HG02642 (cell line): ENCODE data around the gene WDR20.
"Not testable (repeated sequence)": the region's sequence is repeated elsewhere in the genome, so short reads cannot be mapped to it uniquely, and the experiment has no call there.

ENCODE experiments used
- ATAC-seq: cut with Tn5 transposase; IDR thresholded peaks from one replicate; pipeline ENCODE4 v1.9.1; 2021; ENCODE audit warnings: mild to moderate bottlenecking; ENCODE audit not compliant: unreplicated experiment, poor library complexity

The WDR20 gene

GRCh38 chr14:102139286-102140026 is at the start of gene WDR20:
TSS of gene WDR20 (plus strand) at chr14:102139897. CDS start at chr14:102139924, 27 bp downstream.
- ATAC-seq: peak; percentile 97

- ATAC-seq: no peak
Observed at GRCh38 chr14:102090713-102091112, 49.0 kb upstream of the WDR20 start.

- ATAC-seq: no peak
Observed at GRCh38 chr14:102092806-102093205, 46.9 kb upstream of the WDR20 start.

- no peak for ATAC-seq
Observed at GRCh38 chr14:102094101-102094500, 45.6 kb upstream of the WDR20 start.

GRCh38 chr14:102095231-102095870 is 44.3 kb upstream of the WDR20 start:
- no peak for ATAC-seq

GRCh38 chr14:102095871-102096568 is 43.7 kb upstream of the WDR20 start:
- ATAC-seq: no peak

- ATAC-seq: no peak
Observed at GRCh38 chr14:102096569-102097188, 43.0 kb upstream of the WDR20 start.

GRCh38 chr14:102097441-102098135 is 42.1 kb upstream of the WDR20 start:
- ATAC-seq: no peak

- peak; percentile 64 for ATAC-seq
Observed at GRCh38 chr14:102103062-102103695, 36.5 kb upstream of the WDR20 start.

- ATAC-seq: no peak
Observed at GRCh38 chr14:102105369-102105768, 34.3 kb upstream of the WDR20 start.

- ATAC-seq: not testable (repeated sequence)
Observed at GRCh38 chr14:102109332-102109731, 30.4 kb upstream of the WDR20 start.

- no peak for ATAC-seq
Observed at GRCh38 chr14:102111101-102111500, 28.6 kb upstream of the WDR20 start.

- ATAC-seq: no peak
Observed at GRCh38 chr14:102116361-102117180, 23.1 kb upstream of the WDR20 start.

GRCh38 chr14:102117852-102118251 is 21.8 kb upstream of the WDR20 start:
- no peak for ATAC-seq

- ATAC-seq: no peak
Observed at GRCh38 chr14:102120888-102121287, 18.8 kb upstream of the WDR20 start.

- no peak for ATAC-seq
Observed at GRCh38 chr14:102121567-102121966, 18.1 kb upstream of the WDR20 start.

- ATAC-seq: no peak
Observed at GRCh38 chr14:102124419-102124818, 15.3 kb upstream of the WDR20 start.

- ATAC-seq: no peak
Observed at GRCh38 chr14:102125546-102125945, 14.2 kb upstream of the WDR20 start.
